SU-DHL-6 (cell line): ENCODE measurements around the gene C20orf144.

Experiments used
- H2AFZ ChIP-seq: fragments of 200-600 bp; sonication (generic); 2 replicates; pipeline ENCODE4 v1.6.1; 2014; ENCODE audit warnings: low read depth, mild to moderate bottlenecking, moderate library complexity, mixed read lengths, antibody characterized with exemption, low read length; ENCODE audit not compliant: severe bottlenecking
- H3F3A ChIP-seq: fragments of 200-600 bp; shearing (Covaris generic); 2 replicates; pipeline ENCODE4 v1.6.0; 2016; ENCODE audit warnings: antibody characterized with exemption, mild to moderate bottlenecking; ENCODE audit not compliant: insufficient read depth
- H3K27ac ChIP-seq: fragments of 200-600 bp; sonication (generic); 2 replicates; pipeline ENCODE4 v1.5.1; 2016; ENCODE audit warnings: low read depth, mild to moderate bottlenecking, low read length, moderate library complexity, mixed read lengths
- H3K27me3 ChIP-seq: fragments of 200-600 bp; sonication (generic), shearing (Covaris generic); 2 replicates; pipeline ENCODE4 v1.6.0; 2014; ENCODE audit warnings: mild to moderate bottlenecking, low read length
- H3K36me3 ChIP-seq: fragments of 200-600 bp; sonication (generic); 2 replicates; pipeline ENCODE4 v1.6.1; 2014; ENCODE audit warnings: mild to moderate bottlenecking, low read length, mixed read lengths
- H3K4me2 ChIP-seq: fragments of 300-600, 200-600 bp; shearing (Covaris generic), sonication (generic); 2 replicates; pipeline ENCODE4 v1.6.0; 2014; ENCODE audit warnings: low read length, low read depth, mild to moderate bottlenecking; ENCODE audit not compliant: poor library complexity, severe bottlenecking
- H3K4me3 ChIP-seq: fragments of 200-600 bp; sonication (generic); 2 replicates; pipeline ENCODE4 v1.5.1; 2014; ENCODE audit warnings: antibody characterized with exemption, low read length, mild to moderate bottlenecking, mixed read lengths; ENCODE audit not compliant: insufficient read depth, poor library complexity, severe bottlenecking
- H3K79me2 ChIP-seq: fragments of 200-600 bp; sonication (generic); 2 replicates; pipeline ENCODE4 v1.6.1; 2014; ENCODE audit warnings: mild to moderate bottlenecking, low read length, moderate library complexity; ENCODE audit not compliant: insufficient read depth
- H3K9ac ChIP-seq: fragments of 200-600 bp; sonication (generic); 2 replicates; pipeline ENCODE4 v1.7.0; 2014; ENCODE audit warnings: mild to moderate bottlenecking, low read length
- H3K9me2 ChIP-seq: fragments of 200-600 bp; sonication (generic); replicated peaks from 2 replicates; pipeline ENCODE4 v1.6.1; 2014; ENCODE audit warnings: low read length; ENCODE audit not compliant: insufficient read depth
- H3K9me3 ChIP-seq: fragments of 200-600 bp; sonication (generic); 2 replicates; pipeline ENCODE4 v1.6.1; 2014; ENCODE audit warnings: low read length, mixed read lengths; ENCODE audit not compliant: insufficient read depth
- H4K20me1 ChIP-seq: fragments of 200-600 bp; sonication (generic); 2 replicates; pipeline ENCODE4 v1.6.1; 2014; ENCODE audit warnings: low read depth, mild to moderate bottlenecking, antibody characterized with exemption, low read length, moderate library complexity, mixed read lengths
- CTCF ChIP-seq: fragments of 200-600 bp; sonication (generic); IDR thresholded peaks from one replicate; pipeline ENCODE4 v1.5.1; 2017; ENCODE audit warnings: antibody characterized with exemption, mild to moderate bottlenecking, low read length, moderate library complexity; ENCODE audit not compliant: insufficient read depth, poor library complexity, severe bottlenecking
- EZH2phosphoT487 ChIP-seq: fragments of 200-600 bp; sonication (generic), shearing (Covaris generic); conservative IDR thresholded peaks from 2 replicates; pipeline ENCODE4 v1.6.1; 2018; ENCODE audit warnings: mild to moderate bottlenecking, antibody characterized with exemption, low read length, moderate library complexity, mixed read lengths

The C20orf144 gene

DNA sequence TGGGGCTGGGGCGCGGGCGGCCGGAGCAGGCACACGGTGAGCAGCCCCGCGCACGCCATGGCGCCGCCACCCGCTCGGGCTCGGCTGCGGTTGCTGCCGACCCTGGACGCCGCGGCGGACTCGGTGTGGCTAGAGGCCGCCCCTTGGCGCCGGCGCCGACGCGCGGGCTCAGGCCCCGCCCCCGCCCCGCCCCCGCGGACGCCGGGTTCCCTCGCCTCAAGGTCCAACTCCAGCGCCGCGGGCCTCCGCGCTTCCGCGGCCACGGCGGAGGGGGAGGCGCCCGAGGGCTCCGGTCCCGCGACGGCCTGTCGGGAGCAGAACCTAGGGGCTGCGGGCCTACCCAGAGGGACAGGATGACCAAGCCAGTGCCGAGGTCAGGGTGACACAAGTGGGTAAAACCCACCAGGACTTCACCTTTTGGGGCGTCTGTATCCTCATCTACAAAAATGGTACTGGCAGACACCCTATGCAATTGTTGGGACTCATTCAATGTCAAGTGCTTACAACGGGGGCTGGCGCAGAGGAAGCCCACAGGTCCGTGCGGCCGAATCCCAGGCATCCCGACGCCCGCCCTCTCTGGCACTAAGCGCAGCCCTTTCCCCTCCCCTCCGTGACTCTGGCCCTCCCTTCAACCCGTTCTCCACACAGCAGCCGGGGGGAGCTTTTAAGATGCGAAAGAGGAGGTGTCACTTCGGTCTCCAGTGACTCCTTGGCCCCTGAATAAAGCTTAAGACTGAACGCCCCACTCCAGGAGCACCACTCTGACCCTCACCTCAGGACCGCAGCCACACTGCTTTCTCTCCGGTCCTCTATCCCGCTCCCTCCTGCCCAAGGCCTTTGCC, 12.4 kb downstream of the C20orf144 start, which contains the start of gene NECAB3:
NECAB3 (minus strand) TSS at position 135 of the 842 bp plus-strand sequence; CDS start at position 59, 76 bp downstream.
- Histone ChIP-seq H2AFZ (no peak within 1 kb of the TSS), H3F3A (peaks cover 37% of the 10 kb centered on the region), H3K79me2 (peaks cover 29% of the 10 kb centered on the region), H3K27me3 (no peaks in the 10 kb centered on the region), H4K20me1 (no peaks in the 10 kb centered on the region), H3K9me2 (no peaks in the 10 kb centered on the region), H3K36me3 (0 out of 2 replicates have a peak, but pooled peaks cover 10% of the 10 kb centered on the region), H3K9me3 (no peaks in the 10 kb centered on the region), H3K9ac (peak within 1 kb of the TSS; percentile 86), H3K4me3 (peak within 1 kb of the TSS; percentile 93), H3K4me2 (peak within 1 kb of the TSS; percentile 99), H3K27ac (peak within 1 kb of the TSS; percentile 78)
- TF ChIP-seq CTCF (no peak), EZH2phosphoT487 (no peak)

- Histone ChIP-seq H3K9ac (peak overlapping the region; percentile 86; the same call in 1 of the 2 replicates), H3K4me3 (no peak overlapping the region), H3F3A (peaks cover 36% of the 10 kb centered on the region), H3K9me2 (no peaks in the 10 kb centered on the region), H3K9me3 (no peaks in the 10 kb centered on the region), H3K4me2 (peak overlapping the region; percentile 64), H2AFZ (no peak overlapping the region), H3K79me2 (peaks cover 32% of the 10 kb centered on the region), H4K20me1 (no peaks in the 10 kb centered on the region), H3K36me3 (0 out of 2 replicates have a peak, but pooled peaks cover 10% of the 10 kb centered on the region), H3K27ac (peak overlapping the region; percentile 78), H3K27me3 (no peaks in the 10 kb centered on the region)
- TF ChIP-seq EZH2phosphoT487 (no peak), CTCF (no peak)
Observed at GRCh38 chr20:33675136-33675959, 13.2 kb downstream of the C20orf144 start.

- TF ChIP-seq CTCF: no peak
- no peak for TF ChIP-seq EZH2phosphoT487
- H3K27ac ChIP-seq: peak overlapping the region; percentile 78; the same call in 1 of the 2 replicates
- no peak overlapping the region for H3K9ac ChIP-seq
Observed at GRCh38 chr20:33676121-33676520, 14.0 kb downstream of the C20orf144 start.

More at GRCh38 chr20:33676121-33676520, 14.0 kb downstream of the C20orf144 start:
- Histone ChIP-seq H3K79me2 (peaks cover 36% of the 10 kb centered on the region), H3K4me3 (no peak overlapping the region), H3K27me3 (no peaks in the 10 kb centered on the region), H4K20me1 (no peaks in the 10 kb centered on the region), H3K9me2 (no peaks in the 10 kb centered on the region), H3K36me3 (0 out of 2 replicates have a peak, but pooled peaks cover 10% of the 10 kb centered on the region), H2AFZ (no peak overlapping the region), H3K9me3 (no peaks in the 10 kb centered on the region), H3K4me2 (no peak overlapping the region), H3F3A (peaks cover 44% of the 10 kb centered on the region)
